DOHH2 (cell line): ENCODE measurements around the gene SHLD2.
"Not testable (repeated sequence)": the region's sequence is repeated elsewhere in the genome, so short reads cannot be mapped to it uniquely, and the experiment has no call there.

Source experiments
- H3F3A ChIP-seq: fragments of 200-600 bp; sonication (generic), shearing (Covaris generic); 2 replicates; pipeline ENCODE4 v1.6.0; 2016; ENCODE audit warnings: antibody characterized with exemption, mild to moderate bottlenecking; ENCODE audit not compliant: control insufficient read depth, insufficient read depth
- H3K27ac ChIP-seq: fragments of 200-600 bp; sonication (generic); 2 replicates; pipeline ENCODE4 v1.5.1; 2014; ENCODE audit warnings: low read depth, mild to moderate bottlenecking, low read length, moderate library complexity
- H3K27me3 ChIP-seq: fragments of 200-600 bp; sonication (generic); 2 replicates; pipeline ENCODE4 v1.6.1; 2014; ENCODE audit warnings: mild to moderate bottlenecking, low read length, mixed read lengths; ENCODE audit not compliant: control insufficient read depth
- H3K36me3 ChIP-seq: fragments of 200-600 bp; sonication (generic); 2 replicates; pipeline ENCODE4 v1.6.1; 2014; ENCODE audit warnings: mild to moderate bottlenecking, low read length, moderate library complexity, mixed read lengths; ENCODE audit not compliant: control insufficient read depth
- H3K4me1 ChIP-seq: fragments of 200-600 bp; sonication (generic); 2 replicates; pipeline ENCODE4 v1.6.1; 2014; ENCODE audit warnings: mild to moderate bottlenecking, low read length, mixed read lengths; ENCODE audit not compliant: control insufficient read depth
- H3K4me2 ChIP-seq: fragments of 200-600 bp; sonication (generic); 2 replicates; pipeline ENCODE4 v1.6.0; 2014; ENCODE audit warnings: mild to moderate bottlenecking, low read length, moderate library complexity
- H3K4me3 ChIP-seq: fragments of 200-600 bp; sonication (generic); 2 replicates; pipeline ENCODE4 v1.5.1; 2014; ENCODE audit warnings: mild to moderate bottlenecking, low read length, mixed read lengths
- H3K79me2 ChIP-seq: fragments of 200-600 bp; sonication (generic); 2 replicates; pipeline ENCODE4 v1.6.1; 2014; ENCODE audit warnings: mild to moderate bottlenecking, low read length, mixed read lengths; ENCODE audit not compliant: control insufficient read depth
- H3K9me2 ChIP-seq: fragments of 200-600 bp; sonication (generic); replicated peaks from 2 replicates; pipeline ENCODE4 v1.6.1; 2014; ENCODE audit warnings: mild to moderate bottlenecking, low read length, mixed read lengths; ENCODE audit not compliant: control insufficient read depth
- H3K9me3 ChIP-seq: fragments of 200-600 bp; sonication (generic); 2 replicates; pipeline ENCODE4 v1.6.1; 2014; ENCODE audit warnings: antibody characterized with exemption, low read length, mixed read lengths; ENCODE audit not compliant: control insufficient read depth, insufficient read depth
- H4K20me1 ChIP-seq: fragments of 200-600 bp; sonication (generic); 2 replicates; pipeline ENCODE4 v1.6.0; 2014; ENCODE audit warnings: low read depth, mild to moderate bottlenecking, antibody characterized with exemption, low read length, moderate library complexity; ENCODE audit not compliant: control insufficient read depth, insufficient read depth

SHLD2 gene

DNA sequence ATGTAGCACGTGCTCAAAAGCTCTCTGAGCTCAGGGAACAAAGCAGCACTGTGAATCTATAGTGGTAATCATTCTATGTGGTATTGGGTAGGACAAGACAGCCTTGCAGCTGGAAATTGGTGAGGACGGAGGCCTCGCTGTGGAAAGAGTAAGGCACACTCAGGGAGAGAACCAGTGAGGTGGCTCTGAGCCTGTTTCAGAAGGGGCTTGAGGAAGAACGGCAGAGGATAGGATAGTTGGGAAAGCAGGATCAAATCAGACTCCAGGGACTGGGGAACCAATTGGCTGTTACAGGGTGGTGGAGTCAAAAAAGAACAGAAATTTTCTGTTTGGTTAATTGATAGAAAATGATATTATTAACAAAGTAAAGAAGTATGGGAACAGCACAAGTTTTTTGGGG is 74.9 kb downstream of the SHLD2 start:
- not testable (repeated sequence) for H3K9me2 ChIP-seq, H3K4me1 ChIP-seq, H3K4me3 ChIP-seq, H3K36me3 ChIP-seq, H3K9me3 ChIP-seq, H3F3A ChIP-seq, H3K4me2 ChIP-seq, H3K79me2 ChIP-seq, H3K27ac ChIP-seq, H4K20me1 ChIP-seq, H3K27me3 ChIP-seq

DNA sequence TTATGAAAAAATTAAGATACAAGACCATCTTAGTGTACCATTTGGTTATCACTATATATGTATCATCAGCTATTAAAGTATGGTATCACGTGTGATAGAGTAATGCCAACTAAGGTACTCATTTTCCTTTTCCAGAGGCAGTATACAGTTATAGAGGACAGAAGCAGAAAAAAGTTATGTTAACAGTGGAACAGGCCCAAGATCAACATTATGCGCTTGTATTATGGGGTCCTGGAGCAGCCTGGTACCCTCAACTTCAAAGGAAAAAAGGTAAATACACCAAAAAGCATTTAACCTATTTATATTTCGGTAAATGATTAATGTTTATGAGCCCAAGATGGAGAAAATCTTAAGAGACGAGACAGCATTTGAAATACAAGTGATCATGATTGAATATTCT is 75.7 kb downstream of the SHLD2 start:
- not testable (repeated sequence) for H3K36me3 ChIP-seq, H3K4me2 ChIP-seq, H3K9me3 ChIP-seq, H3K79me2 ChIP-seq, H3K4me3 ChIP-seq, H3K4me1 ChIP-seq, H3K27ac ChIP-seq, H4K20me1 ChIP-seq, H3F3A ChIP-seq, H3K9me2 ChIP-seq, H3K27me3 ChIP-seq

DNA sequence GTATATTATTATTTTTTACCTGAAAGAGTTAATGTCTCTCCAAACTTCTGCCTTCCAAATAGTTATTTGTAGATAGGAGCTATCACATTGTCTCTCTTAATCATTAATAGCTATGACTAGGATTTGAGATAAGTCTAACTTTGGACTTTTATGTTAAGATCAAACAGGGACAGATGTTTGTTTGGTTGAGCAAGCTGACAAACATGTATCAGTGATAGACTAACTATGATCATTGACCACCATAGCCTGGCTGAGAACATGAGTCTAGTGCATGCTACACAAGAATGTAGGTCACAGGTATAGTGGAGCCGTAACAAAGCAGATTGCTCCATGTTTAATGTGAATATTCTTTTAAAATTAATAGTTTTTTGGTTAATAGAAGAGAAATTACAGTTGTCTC is 76.7 kb downstream of the SHLD2 start:
- not testable (repeated sequence) for H3F3A ChIP-seq, H3K36me3 ChIP-seq, H3K4me2 ChIP-seq, H3K4me3 ChIP-seq, H4K20me1 ChIP-seq, H3K9me3 ChIP-seq, H3K9me2 ChIP-seq, H3K4me1 ChIP-seq, H3K27me3 ChIP-seq, H3K27ac ChIP-seq, H3K79me2 ChIP-seq

DNA sequence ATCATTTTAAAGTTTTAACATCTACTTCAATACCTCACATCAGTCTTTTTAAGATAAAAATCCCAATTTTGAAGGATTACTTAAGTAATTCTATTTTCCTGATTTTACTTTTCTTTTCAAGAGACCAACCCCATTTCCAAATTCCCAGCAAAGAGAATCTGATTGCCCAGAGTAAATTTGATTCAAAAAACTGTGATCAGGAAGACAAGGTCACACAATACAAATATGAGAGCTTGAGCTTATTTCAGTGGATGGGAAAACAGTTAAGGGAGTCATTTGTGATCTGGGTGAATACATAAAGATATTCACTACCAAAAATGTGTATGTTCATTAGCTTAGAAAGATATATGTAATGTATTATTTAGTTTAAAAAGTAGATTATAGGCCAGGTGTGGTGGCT is 77.2 kb downstream of the SHLD2 start:
- H3K36me3 ChIP-seq, H3K4me1 ChIP-seq, H3K27me3 ChIP-seq, H3K4me3 ChIP-seq, H3K9me2 ChIP-seq, H3F3A ChIP-seq, H3K27ac ChIP-seq, H3K4me2 ChIP-seq, H4K20me1 ChIP-seq, H3K79me2 ChIP-seq, H3K9me3 ChIP-seq: not testable (repeated sequence)

DNA sequence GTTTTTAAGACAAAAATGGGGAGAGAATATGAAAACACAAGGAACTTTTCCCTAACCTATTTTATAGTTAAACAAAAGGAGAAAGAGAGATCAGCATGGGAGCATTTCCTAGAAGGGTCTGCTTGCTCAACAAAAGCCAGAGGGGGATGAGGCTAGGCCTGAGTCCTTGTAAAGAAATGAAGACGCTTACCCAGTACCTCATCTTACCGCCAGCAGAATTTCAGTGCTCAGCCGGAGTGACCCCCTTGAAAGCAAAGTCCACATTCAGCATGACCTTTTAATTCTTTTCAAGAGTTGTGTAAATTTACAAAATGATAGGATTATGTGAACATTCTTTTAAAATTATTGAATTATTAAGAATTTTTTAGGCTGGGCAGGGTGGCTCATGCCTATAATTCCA is 82.6 kb downstream of the SHLD2 start:
- H3K9me2 ChIP-seq, H3K36me3 ChIP-seq, H3K4me1 ChIP-seq, H3K4me3 ChIP-seq, H3K27ac ChIP-seq, H3K9me3 ChIP-seq, H3K4me2 ChIP-seq, H4K20me1 ChIP-seq, H3K79me2 ChIP-seq, H3K27me3 ChIP-seq, H3F3A ChIP-seq: not testable (repeated sequence)

DNA sequence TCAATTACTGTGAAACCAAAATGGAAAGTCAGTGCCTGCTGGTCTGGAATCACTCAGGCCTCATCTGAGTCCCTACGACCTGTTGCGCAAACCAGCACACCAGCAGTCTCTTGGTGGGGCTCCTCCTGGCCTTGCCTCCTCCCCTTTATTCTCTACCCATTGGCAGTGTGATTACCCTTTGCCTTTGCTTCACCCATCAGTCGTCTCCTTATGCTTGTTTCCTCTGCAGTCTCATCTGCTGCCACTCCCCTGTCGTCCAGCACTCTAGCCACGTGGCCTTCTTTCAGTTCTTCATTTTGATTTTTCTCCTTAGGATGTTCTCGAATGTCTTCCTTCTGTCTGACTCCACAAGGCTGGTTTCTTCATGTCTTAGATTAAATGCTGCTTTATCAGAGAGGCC is 89.4 kb downstream of the SHLD2 start:
- H3K9me2 ChIP-seq, H3K27me3 ChIP-seq, H3F3A ChIP-seq, H3K9me3 ChIP-seq, H3K4me3 ChIP-seq, H3K79me2 ChIP-seq, H4K20me1 ChIP-seq: not testable (repeated sequence)
- H3K36me3 ChIP-seq: peaks cover 18% of the 10 kb centered on the region
- H3K27ac ChIP-seq: 0 out of 2 replicates have a peak overlapping the region, but pooled peaks have one; percentile 12
- H3K4me2 ChIP-seq: 0 out of 2 replicates have a peak overlapping the region, but pooled peaks have one; percentile 14
- peaks cover 22% of the 10 kb centered on the region for H3K4me1 ChIP-seq

DNA sequence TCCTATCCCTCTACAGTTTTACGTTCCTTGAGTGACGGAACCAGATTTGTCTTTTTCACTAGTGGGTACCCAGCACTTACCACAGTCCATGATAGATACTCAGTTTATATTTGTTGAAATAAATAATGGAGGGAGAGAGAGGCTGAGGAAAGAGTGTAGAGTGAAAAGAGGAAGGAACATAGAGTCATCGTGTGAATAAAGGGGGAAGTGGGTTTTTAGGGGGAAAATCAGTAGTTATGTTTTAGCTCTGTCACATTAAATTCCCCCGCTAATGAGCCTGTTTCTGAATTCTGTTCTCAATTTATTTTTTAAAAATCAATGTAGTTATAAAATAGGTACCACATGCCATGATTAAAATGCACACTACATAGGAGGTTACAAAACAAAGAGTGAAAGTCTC is 91.0 kb downstream of the SHLD2 start:
- H3K27ac ChIP-seq, H3F3A ChIP-seq, H3K79me2 ChIP-seq, H3K9me2 ChIP-seq, H4K20me1 ChIP-seq, H3K9me3 ChIP-seq, H3K27me3 ChIP-seq, H3K4me3 ChIP-seq, H3K4me2 ChIP-seq: not testable (repeated sequence)
- peaks cover 22% of the 10 kb centered on the region for H3K4me1 ChIP-seq
- peaks cover 16% of the 10 kb centered on the region for H3K36me3 ChIP-seq

DNA sequence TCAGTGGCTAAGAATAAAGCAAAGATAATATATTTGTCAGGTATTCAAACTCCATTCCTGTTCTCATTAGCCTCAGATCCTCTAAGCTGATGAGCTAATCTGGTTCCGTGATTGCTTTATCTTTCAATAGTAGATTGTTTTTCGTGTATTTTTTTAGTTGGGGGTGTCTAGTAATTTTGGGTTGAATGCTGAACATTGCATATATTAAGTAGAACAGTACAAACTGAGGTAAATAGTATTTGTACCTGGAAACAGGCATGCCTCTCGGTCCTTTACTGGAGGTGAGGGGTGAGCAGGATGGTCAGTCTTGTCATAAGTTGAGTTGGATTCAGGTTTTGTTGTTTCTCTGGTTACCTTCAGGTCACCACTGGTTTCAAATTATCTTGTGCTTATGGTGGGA is 92.6 kb downstream of the SHLD2 start:
- Histone ChIP-seq H3K36me3 (peaks cover 11% of the 10 kb centered on the region), H3K4me1 (peaks cover 22% of the 10 kb centered on the region)
- H4K20me1 ChIP-seq, H3K9me2 ChIP-seq, H3K4me3 ChIP-seq, H3F3A ChIP-seq, H3K27me3 ChIP-seq, H3K4me2 ChIP-seq, H3K79me2 ChIP-seq, H3K27ac ChIP-seq, H3K9me3 ChIP-seq: not testable (repeated sequence)

DNA sequence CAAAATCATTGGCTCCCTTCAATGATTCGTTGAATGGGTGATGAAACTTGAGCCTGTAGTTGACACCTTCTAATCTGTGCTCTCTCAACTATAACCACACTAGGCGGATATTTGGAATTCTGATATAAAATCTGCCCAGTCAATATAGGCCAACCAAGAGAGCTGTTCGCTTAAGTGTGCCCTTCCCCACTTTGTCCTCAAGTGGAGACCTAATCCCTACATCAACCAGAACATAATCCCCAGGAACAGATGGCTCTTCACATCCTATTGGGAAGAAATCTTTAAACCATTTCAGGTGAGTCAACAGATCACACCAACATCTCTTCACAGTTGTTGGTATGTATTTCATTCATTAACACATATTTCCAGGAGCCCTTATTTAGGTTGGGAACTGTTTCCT is 96.8 kb downstream of the SHLD2 start:
- not testable (repeated sequence) for H3K27me3 ChIP-seq, H3K27ac ChIP-seq, H3F3A ChIP-seq, H3K4me2 ChIP-seq, H3K79me2 ChIP-seq, H3K9me3 ChIP-seq, H3K4me1 ChIP-seq, H3K4me3 ChIP-seq, H3K9me2 ChIP-seq, H4K20me1 ChIP-seq
- H3K36me3 ChIP-seq: peaks cover 10% of the 10 kb centered on the region
